HG03097 (cell line): Measurements from ENCODE around the gene IQCE.

Experiments
- ATAC-seq: cut with Tn5 transposase; IDR thresholded peaks from one replicate; pipeline ENCODE4 v1.9.1; 2021; ENCODE audit not compliant: unreplicated experiment, low FRiP score

The IQCE gene

GRCh38 chr7:2613098-2613930, 54.5 kb downstream of the IQCE start:
- no peak for ATAC-seq

GRCh38 chr7:2613931-2614600, 55.3 kb downstream of the IQCE start:
- ATAC-seq: no peak

GRCh38 chr7:2614631-2615330, 56.0 kb downstream of the IQCE start:
- no peak for ATAC-seq

GRCh38 chr7:2616387-2617324, 57.9 kb downstream of the IQCE start:
- no peak for ATAC-seq

- ATAC-seq: no peak
These were observed 58.6 kb downstream of the IQCE start for GRCh38 chr7:2617325-2617905.

GRCh38 chr7:2619116-2619515, 60.3 kb downstream of the IQCE start:
- ATAC-seq: no peak

- no peak for ATAC-seq
These were observed 62.5 kb downstream of the IQCE start for GRCh38 chr7:2621061-2621828.

GRCh38 chr7:2621948-2622640, 63.3 kb downstream of the IQCE start:
- ATAC-seq: no peak

GRCh38 chr7:2622869-2623697, 64.3 kb downstream of the IQCE start:
- no peak for ATAC-seq

GRCh38 chr7:2623698-2624014, 64.9 kb downstream of the IQCE start:
- no peak for ATAC-seq

- no peak for ATAC-seq
These were observed 65.6 kb downstream of the IQCE start for GRCh38 chr7:2624293-2624886.

- ATAC-seq: no peak
These were observed 67.8 kb downstream of the IQCE start for GRCh38 chr7:2626498-2627117.

GRCh38 chr7:2627258-2628129, 68.7 kb downstream of the IQCE start:
- no peak for ATAC-seq

GRCh38 chr7:2628130-2628482, 69.3 kb downstream of the IQCE start:
- ATAC-seq: no peak

GRCh38 chr7:2628891-2629290, 70.1 kb downstream of the IQCE start:
- ATAC-seq: no peak
